Panc1 (cell line): ENCODE data around the gene AKAP13.

Experiments used
- CTCF ChIP-seq: fragments of 450-650 bp; IDR thresholded peaks from 2 replicates; pipeline ENCODE4 v1.5.1; 2017; ENCODE audit warnings: mild to moderate bottlenecking
- REST ChIP-seq, 2 experiments: IDR thresholded peaks; 2 replicates each; pipeline ENCODE4 v1.6.1; 2011 to 2012; ENCODE audit warnings: low read depth in 2 of 2, control low read depth in 1 of 2, low read length in 1 of 2, mild to moderate bottlenecking in 1 of 2, moderate library complexity in 1 of 2; ENCODE audit not compliant: insufficient read depth in 1 of 2

GRCh38 chr15:85598718-85599398 lies 218.5 kb downstream of the AKAP13 start:
- TF ChIP-seq CTCF: no peak
- TF ChIP-seq REST (IDR thresholded peaks at IDR 0.05; ENCODE audit: insufficient read depth in 1 of 2, low read depth in 2 of 2, low read length in 1 of 2): no peak
